Breast epithelium (tissue), 3 donors: Measurements from ENCODE around the gene TANC1.

Experiments
- CTCF ChIP-seq, 3 donors: fragments of 450-650 bp; IDR thresholded peaks; one replicate each; pipeline ENCODE4 v1.5.1; 2016 to 2017; ENCODE audit warnings: antibody characterized with exemption in 3 of 3, mild to moderate bottlenecking in 3 of 3, moderate library complexity in 3 of 3
- POLR2A ChIP-seq: fragments of 450-650 bp; IDR thresholded peaks from one replicate; pipeline ENCODE4 v1.6.1; 2016; ENCODE audit warnings: antibody characterized with exemption, mild to moderate bottlenecking, moderate library complexity
- POLR2AphosphoS5 ChIP-seq, 3 donors: sonication (generic); formaldehyde crosslinking; IDR thresholded peaks; one replicate each; pipeline ENCODE4 v1.6.1; 2017; ENCODE audit warnings: antibody characterized with exemption in 3 of 3

- TF ChIP-seq CTCF (IDR thresholded peaks at IDR 0.05) (no peak), POLR2A (no peak), POLR2AphosphoS5 (IDR thresholded peaks at IDR 0.05) (no peak)
These were observed 2.1 kb upstream of the TANC1 start for GRCh38 chr2:158966312-158966711.
